Brain microvascular endothelial cell (primary cell): ENCODE data around the gene CYFIP1.

Experiments
- DNase-seq: peaks from one replicate; pipeline ENCODE4 v3.0.0-alpha.2; 2020
- H3K27ac ChIP-seq: fragments of 250-450 bp; sonication (Bioruptor Pico); 2 replicates; pipeline ENCODE4 v1.5.1; 2020; ENCODE audit warnings: mild to moderate bottlenecking, moderate library complexity
- H3K27me3 ChIP-seq: fragments of 250-450 bp; sonication (Bioruptor Pico); replicated peaks from 2 replicates; pipeline ENCODE4 v1.5.1; 2020; ENCODE audit warnings: mild to moderate bottlenecking
- H3K36me3 ChIP-seq: fragments of 250-450 bp; sonication (Bioruptor Pico); replicated peaks from 2 replicates; pipeline ENCODE4 v1.5.1; 2020; ENCODE audit warnings: mild to moderate bottlenecking
- H3K4me3 ChIP-seq: 2 replicates; pipeline ENCODE4 v1.5.1; 2011; ENCODE audit warnings: low read depth, mild to moderate bottlenecking, control low read depth, low read length, moderate library complexity
- in situ Hi-C: cut with HindIII; loops from 2 replicates; pipeline ENCODE4 v1.10.0; 2017; ENCODE audit warnings: low sequenced_read_pairs, low pct_ligation_motif_present
- TF ChIP-seq, protein P1 (sequence below): IDR thresholded peaks from 2 replicates; pipeline ENCODE4 v1.5.1; 2011; ENCODE audit warnings: low read depth, mild to moderate bottlenecking, moderate library complexity, low read length, control low read depth, inconsistent platforms; ENCODE audit errors: missing control alignments

CYFIP1 gene

DNA sequence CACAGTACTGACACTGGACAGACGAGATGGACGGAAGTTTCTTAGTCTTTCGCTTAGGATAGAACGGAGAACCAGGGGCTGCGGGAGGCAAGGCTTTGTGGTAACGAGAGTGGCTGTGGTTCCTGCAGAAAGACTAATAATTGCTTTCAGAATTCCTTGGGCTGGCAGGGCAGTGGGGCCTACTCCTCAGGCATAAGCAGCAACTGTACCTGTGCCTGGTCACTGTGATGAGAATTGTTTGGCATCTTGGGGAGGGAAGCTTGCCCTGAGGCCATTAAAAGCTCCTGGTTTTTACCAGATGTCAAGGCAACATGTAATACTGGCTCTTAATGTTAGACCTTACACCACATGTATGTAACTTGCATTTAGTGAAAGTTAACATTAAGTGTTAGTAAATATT lies 134.1 kb downstream of the CYFIP1 start:
- peaks cover 11% of the 10 kb centered on the region for H3K36me3 ChIP-seq
- no peak for DNase-seq
- H3K4me3 ChIP-seq = no peak overlapping the region
- no peak overlapping the region for H3K27ac ChIP-seq
- H3K27me3 ChIP-seq = no peaks in the 10 kb centered on the region
- TF ChIP-seq, protein P1, sequence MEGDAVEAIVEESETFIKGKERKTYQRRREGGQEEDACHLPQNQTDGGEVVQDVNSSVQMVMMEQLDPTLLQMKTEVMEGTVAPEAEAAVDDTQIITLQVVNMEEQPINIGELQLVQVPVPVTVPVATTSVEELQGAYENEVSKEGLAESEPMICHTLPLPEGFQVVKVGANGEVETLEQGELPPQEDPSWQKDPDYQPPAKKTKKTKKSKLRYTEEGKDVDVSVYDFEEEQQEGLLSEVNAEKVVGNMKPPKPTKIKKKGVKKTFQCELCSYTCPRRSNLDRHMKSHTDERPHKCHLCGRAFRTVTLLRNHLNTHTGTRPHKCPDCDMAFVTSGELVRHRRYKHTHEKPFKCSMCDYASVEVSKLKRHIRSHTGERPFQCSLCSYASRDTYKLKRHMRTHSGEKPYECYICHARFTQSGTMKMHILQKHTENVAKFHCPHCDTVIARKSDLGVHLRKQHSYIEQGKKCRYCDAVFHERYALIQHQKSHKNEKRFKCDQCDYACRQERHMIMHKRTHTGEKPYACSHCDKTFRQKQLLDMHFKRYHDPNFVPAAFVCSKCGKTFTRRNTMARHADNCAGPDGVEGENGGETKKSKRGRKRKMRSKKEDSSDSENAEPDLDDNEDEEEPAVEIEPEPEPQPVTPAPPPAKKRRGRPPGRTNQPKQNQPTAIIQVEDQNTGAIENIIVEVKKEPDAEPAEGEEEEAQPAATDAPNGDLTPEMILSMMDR = no peak
- in situ Hi-C loops = no loop called here

DNA sequence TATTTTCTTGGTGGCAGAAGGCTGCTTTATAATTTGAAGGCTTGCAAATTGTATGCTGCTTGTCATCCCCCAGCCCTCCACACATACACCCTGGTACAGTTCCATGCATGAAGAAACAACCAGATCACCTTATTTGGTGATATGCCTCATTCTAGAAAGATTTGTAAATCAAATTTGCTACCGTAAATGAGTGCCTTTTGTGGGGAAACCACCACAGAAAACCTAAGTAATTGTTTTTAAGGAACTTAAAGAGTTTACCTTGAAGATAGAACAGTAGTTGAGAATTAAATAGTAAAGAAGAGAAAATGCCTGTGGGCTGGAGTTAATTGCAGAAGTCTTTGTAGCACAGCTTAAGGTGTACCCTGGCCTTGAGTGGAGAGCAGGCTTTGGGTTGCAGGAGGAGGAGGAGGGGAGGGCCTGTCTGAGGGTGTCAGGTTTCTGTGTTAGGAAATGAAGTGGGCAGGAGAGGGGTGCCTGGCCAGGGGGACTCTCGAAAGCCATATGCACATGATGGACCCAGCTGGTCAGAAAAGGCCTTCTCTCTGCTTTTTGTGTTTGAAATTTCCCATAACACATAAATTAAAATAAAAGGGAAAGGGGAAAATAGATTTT lies 134.8 kb downstream of the CYFIP1 start:
- H3K27ac ChIP-seq = no peak overlapping the region

DNA sequence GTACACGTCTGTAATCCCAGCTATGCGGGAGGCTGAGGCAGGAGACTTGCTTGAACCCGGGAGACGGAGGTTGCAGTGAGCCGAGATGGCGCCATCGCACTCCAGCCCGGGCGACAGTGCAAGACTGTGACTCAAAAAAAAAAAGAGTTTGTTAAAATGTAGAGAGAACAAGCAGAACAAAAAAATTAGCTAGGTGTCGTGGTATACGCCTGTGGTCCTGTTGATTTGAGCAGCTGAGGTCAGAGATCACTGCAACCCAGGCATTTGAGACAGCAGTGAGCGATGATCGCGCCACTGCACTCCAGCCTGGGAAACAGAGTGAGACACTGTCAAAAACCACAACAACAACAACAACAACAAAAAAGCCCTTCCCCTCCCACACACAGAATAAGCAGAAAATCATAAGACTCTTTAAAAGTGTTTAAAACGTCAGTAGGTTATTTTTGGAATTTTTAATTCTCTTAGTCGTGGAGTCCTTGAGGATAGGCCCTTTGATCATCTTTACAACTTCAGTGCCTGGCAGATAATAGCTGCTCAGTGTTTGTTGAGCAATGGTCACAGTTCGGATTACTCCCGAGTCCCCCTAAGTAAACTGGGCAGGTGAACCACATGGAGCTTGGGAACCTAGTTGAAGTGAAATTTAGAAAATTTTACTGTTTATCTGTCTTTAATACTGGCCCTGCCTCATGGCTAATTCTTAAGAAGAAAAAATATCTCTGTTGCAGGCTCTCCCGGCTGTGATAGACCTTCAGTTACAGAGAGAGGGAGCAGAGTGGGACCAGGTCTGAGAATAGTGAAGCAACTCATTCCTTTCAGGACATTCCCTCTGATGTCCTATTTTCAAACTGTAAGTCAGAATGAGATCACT lies 135.5 kb downstream of the CYFIP1 start:
- in situ Hi-C loops = no loop called here
- peaks cover 11% of the 10 kb centered on the region for H3K36me3 ChIP-seq
- TF ChIP-seq, protein P1 = no peak
- H3K27me3 ChIP-seq = no peaks in the 10 kb centered on the region
- no peak overlapping the region for H3K4me3 ChIP-seq
- no peak overlapping the region for H3K27ac ChIP-seq
- DNase-seq = no peak

More for the DNA sequence above, 134.8 kb downstream of the CYFIP1 start:
- in situ Hi-C loops = no loop called here
- Histone ChIP-seq H3K27me3 (no peaks in the 10 kb centered on the region), H3K36me3 (peaks cover 11% of the 10 kb centered on the region), H3K4me3 (no peak overlapping the region)
- TF ChIP-seq, protein P1 = no peak
- no peak for DNase-seq

DNA sequence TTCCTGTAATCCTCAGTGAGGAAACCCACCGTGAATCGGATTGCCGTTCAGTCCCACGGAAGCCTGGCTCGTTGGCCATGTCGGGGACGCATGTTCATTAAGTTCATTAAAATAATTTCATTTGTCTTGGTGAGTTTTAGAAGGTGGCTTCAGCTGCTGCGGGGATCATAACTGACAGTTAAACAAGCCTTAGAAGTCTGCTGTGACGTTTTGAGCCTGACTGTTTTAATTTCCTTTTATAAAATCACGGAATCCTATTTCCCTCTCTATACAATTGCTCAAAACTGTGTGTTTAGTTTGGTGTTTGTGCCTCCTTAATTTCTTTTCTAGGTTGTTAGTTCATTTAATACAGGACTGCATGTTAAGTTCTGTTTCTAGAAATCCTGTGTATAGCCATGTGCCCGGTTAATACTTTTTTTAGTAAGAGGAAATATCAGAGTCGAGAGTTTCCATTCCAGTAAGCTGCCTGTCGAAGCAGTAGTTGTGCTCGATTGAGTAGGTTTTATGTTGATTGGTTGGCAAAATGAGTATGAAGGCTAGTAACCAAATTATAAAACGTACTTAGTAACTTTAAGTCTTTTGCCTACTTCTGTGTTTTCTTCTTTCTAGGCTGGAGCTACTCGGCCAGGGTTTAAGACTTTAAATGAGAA lies 141.0 kb downstream of the CYFIP1 start:
- peak overlapping the region; percentile 93 for H3K4me3 ChIP-seq
- H3K27ac ChIP-seq = peak overlapping the region; percentile 80
- H3K36me3 ChIP-seq = no peaks in the 10 kb centered on the region
- in situ Hi-C loops = no loop called here
- TF ChIP-seq, protein P1 = no peak
- no peak for DNase-seq
- H3K27me3 ChIP-seq = no peaks in the 10 kb centered on the region

DNA sequence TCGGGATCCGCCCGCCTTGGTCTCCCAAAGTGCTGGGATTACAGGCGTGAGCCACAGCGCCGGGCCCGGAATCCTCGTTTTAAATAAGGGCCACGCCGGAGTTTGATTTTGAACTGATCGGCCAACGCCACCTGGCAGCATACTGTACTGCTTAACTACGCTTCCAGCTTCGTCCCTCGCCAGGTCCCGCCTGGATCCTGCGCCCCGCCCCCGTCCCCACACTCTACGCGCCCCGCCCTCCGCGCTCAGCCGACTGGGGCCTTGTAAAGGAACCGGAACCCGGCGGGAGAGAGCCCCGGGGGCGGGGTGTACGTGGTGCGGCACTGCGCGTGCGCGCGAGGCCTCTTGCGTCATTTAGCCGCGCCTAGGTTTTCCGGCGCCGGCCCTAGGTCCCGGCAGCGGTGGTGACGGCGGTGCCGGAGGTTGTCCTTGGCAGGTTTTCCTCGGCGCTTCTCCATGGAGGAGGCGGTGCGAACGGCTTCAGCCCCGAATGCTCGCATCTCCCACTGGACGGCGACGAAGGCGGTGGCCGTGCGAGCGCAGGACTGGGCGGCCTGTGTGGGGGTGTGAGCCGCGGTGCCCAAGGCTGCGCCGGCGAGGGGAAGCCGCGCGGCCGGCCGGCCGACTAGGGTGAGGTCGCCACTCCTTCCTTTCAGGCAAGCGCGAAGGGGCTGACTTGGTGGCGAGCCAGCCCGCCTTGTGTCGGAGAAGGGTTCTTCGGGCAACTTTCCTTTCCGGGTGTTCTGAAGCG lies 141.7 kb downstream of the CYFIP1 start, which contains the start of gene NIPA2:
Gene NIPA2 (plus strand): TSS at position 375 of the 751 bp plus-strand sequence. CDS start 13,066 bp downstream, outside the sequence.
- Histone ChIP-seq H3K27me3 (no peaks in the 10 kb centered on the region), H3K4me3 (peak within 1 kb of the TSS; percentile 93), H3K27ac (peak within 1 kb of the TSS; percentile 80), H3K36me3 (no peaks in the 10 kb centered on the region)
- in situ Hi-C loops = no loop called here
- TF ChIP-seq, protein P1 = no peak
- peak; percentile 96 for DNase-seq
